ENCODE measurements around the gene CSH1. TPM values are rescaled to one million over a fixed set of nuclear protein-coding genes. Genes with fewer than 3 reads are reported as not detected.

Gene CSH1
- total RNA-seq, 1 donor from 2014 or later = not detected

DNA sequence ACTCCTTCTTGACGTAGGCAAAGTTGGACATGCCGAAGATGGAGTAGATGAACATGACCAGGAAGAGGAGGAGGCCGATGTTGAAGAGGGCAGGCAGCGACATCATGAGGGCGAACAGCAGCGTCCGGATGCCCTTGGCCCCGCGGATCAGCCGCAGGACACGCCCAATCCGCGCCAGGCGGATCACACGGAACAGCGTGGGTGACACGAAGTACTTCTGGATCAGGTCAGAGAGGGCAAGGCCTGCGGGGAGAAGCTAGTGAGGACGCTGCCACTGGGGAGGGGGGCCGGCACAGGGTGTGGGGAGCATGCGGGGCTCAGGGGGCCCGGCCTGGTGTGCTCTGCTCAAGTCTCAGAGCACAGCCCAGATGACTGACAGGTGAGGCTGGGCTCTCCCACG is 45.4 kb upstream of the CSH1 start:
- Mint-ChIP-seq H3K27me3 (no peaks in the 10 kb centered on the region), H3K9me3 (ENCODE audit: low read depth) (no peaks in the 10 kb centered on the region), H3K4me1 (ENCODE audit: low read depth) (no peaks in the 10 kb centered on the region), H3K27ac (no peak overlapping the region), H3K36me3 (ENCODE audit: insufficient read depth) (no peaks in the 10 kb centered on the region), H3K4me3 (ENCODE audit: low read depth) (no peak overlapping the region)
- DNase-seq (ENCODE audit: low spot score, unreplicated experiment) = no peak
- TF ChIP-seq, protein P1, sequence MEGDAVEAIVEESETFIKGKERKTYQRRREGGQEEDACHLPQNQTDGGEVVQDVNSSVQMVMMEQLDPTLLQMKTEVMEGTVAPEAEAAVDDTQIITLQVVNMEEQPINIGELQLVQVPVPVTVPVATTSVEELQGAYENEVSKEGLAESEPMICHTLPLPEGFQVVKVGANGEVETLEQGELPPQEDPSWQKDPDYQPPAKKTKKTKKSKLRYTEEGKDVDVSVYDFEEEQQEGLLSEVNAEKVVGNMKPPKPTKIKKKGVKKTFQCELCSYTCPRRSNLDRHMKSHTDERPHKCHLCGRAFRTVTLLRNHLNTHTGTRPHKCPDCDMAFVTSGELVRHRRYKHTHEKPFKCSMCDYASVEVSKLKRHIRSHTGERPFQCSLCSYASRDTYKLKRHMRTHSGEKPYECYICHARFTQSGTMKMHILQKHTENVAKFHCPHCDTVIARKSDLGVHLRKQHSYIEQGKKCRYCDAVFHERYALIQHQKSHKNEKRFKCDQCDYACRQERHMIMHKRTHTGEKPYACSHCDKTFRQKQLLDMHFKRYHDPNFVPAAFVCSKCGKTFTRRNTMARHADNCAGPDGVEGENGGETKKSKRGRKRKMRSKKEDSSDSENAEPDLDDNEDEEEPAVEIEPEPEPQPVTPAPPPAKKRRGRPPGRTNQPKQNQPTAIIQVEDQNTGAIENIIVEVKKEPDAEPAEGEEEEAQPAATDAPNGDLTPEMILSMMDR (IDR thresholded peaks at IDR 0.05; ENCODE audit: unreplicated experiment) = no peak

DNA sequence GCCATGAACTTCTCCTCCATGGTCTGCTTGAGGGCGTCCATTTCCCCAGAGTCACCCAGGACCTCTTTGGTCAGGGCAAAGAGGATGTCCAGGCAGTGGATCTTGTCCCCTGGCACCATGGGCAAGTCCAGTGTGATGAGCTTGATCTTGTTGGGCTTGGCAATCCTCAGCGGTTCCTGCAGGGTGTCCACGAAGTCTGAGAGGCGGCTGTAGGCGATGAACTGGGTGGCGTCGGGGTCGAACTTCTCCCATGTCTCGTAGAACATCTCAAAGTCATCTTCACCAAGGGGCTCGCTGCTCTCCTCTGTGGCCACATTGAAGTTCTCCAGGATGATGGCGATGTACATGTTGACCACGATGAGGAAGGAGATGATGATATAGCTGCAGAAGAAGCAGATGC is 44.8 kb upstream of the CSH1 start:
- no peak overlapping the region for H3K27ac Mint-ChIP-seq

DNA sequence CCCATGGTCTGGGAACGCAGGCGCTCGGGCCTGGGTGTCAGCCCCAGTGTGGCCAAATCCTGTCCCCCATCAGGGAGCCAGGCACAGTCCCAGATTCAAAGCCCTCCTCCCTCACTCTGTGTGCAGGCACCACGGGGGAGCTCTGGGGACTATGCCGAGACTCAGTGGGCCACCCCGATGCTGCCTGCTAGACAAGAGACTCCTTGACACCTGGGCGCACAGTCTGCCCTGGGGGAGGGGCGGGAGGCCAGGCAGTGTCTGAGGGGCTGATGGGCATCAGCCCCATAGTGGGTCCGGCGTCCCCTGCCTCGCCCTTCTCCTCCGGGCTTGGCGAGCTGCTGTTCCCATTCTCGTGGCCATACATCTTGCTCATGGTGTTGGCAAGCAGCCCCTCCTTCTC is 44.2 kb upstream of the CSH1 start:
- Mint-ChIP-seq H3K4me3 (ENCODE audit: low read depth) (no peak overlapping the region), H3K27ac (no peak overlapping the region), H3K4me1 (ENCODE audit: low read depth) (no peaks in the 10 kb centered on the region), H3K27me3 (peaks cover 5% of the 10 kb centered on the region), H3K36me3 (ENCODE audit: insufficient read depth) (no peaks in the 10 kb centered on the region), H3K9me3 (ENCODE audit: low read depth) (no peaks in the 10 kb centered on the region)
- no peak for DNase-seq (ENCODE audit: low spot score, unreplicated experiment)
- TF ChIP-seq, protein P1 (IDR thresholded peaks at IDR 0.05; ENCODE audit: unreplicated experiment) = no peak

More for the DNA sequence above, 44.8 kb upstream of the CSH1 start:
- TF ChIP-seq, protein P1 (IDR thresholded peaks at IDR 0.05; ENCODE audit: unreplicated experiment) = no peak
- no peaks in the 10 kb centered on the region for H3K36me3 Mint-ChIP-seq (ENCODE audit: insufficient read depth)
- H3K27me3 Mint-ChIP-seq = peaks cover 1% of the 10 kb centered on the region
- H3K9me3 Mint-ChIP-seq (ENCODE audit: low read depth) = no peaks in the 10 kb centered on the region
- no peak for DNase-seq (ENCODE audit: low spot score, unreplicated experiment)
- no peaks in the 10 kb centered on the region for H3K4me1 Mint-ChIP-seq (ENCODE audit: low read depth)
- no peak overlapping the region for H3K4me3 Mint-ChIP-seq (ENCODE audit: low read depth)

DNA sequence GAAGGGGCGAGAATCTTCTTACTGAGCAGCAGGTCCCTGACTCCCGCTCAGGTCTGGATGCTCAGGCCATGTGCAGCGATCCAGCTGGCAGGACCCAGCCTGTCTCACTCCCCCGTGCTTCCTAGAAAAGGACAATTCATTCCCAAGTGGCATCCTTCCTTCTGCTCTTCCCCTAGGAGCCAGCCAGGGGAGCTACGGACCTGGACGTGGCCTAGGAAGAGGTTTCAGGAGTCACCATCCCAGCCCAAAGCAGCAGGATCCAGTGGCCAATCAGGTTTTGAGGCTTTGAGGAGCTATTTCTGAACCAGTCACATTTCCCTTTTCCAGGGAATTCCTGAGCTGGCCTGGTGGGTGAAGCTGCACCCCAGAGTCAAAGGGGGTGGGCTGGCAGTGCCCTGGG is 43.5 kb upstream of the CSH1 start:
- Mint-ChIP-seq H3K36me3 (ENCODE audit: insufficient read depth) (no peaks in the 10 kb centered on the region), H3K27me3 (peaks cover 6% of the 10 kb centered on the region), H3K9me3 (ENCODE audit: low read depth) (no peaks in the 10 kb centered on the region), H3K4me1 (ENCODE audit: low read depth) (no peaks in the 10 kb centered on the region), H3K27ac (no peak overlapping the region), H3K4me3 (ENCODE audit: low read depth) (no peak overlapping the region)
- no peak for DNase-seq (ENCODE audit: low spot score, unreplicated experiment)
- TF ChIP-seq, protein P1 (IDR thresholded peaks at IDR 0.05; ENCODE audit: unreplicated experiment) = no peak

DNA sequence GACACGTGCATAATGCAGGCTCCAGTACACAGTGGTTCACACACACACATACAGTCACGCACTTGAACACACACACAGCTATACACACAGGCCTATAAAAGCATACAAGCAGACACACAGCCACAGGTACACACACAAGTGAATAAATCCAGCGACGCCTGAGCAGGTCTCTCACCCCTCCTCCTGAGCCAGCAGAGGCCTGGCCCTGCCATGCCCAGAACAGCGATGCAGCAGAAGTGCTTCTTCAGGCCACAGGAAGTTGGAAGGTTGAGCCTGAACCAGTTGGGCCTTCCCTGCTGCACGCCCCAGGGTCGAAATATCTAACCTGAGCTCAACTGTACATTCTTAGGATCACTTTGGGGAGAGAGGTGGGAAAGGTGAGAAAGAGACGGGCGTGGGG is 43.0 kb upstream of the CSH1 start:
- H3K27ac Mint-ChIP-seq = no peak overlapping the region
- H3K9me3 Mint-ChIP-seq (ENCODE audit: low read depth) = no peaks in the 10 kb centered on the region
- H3K4me1 Mint-ChIP-seq (ENCODE audit: low read depth) = no peaks in the 10 kb centered on the region
- H3K4me3 Mint-ChIP-seq (ENCODE audit: low read depth) = no peak overlapping the region
- peaks cover 6% of the 10 kb centered on the region for H3K27me3 Mint-ChIP-seq
- DNase-seq (ENCODE audit: low spot score, unreplicated experiment) = no peak
- H3K36me3 Mint-ChIP-seq (ENCODE audit: insufficient read depth) = no peaks in the 10 kb centered on the region
- TF ChIP-seq, protein P1 (IDR thresholded peaks at IDR 0.05; ENCODE audit: unreplicated experiment) = no peak
